ENCODE results near the gene ANO3.

The ANO3 gene

GRCh38 chr11:26507229-26507628, 175.3 kb downstream of the ANO3 start:
- Histone ChIP-seq H3K4me3 (ENCODE audit: low read length, poor library complexity, severe bottlenecking) (no peak overlapping the region), H3K79me2 (ENCODE audit: insufficient read depth, low read length) (no peaks in the 10 kb centered on the region), H3K4me1 (ENCODE audit: insufficient read depth, low read length, poor library complexity, severe bottlenecking) (no peaks in the 10 kb centered on the region), H3K27me3 (ENCODE audit: insufficient read depth, low read length, poor library complexity, severe bottlenecking) (no peaks in the 10 kb centered on the region), H3K9me2 (replicated peaks; ENCODE audit: low read depth, low read length) (no peaks in the 10 kb centered on the region), H4K20me1 (ENCODE audit: insufficient read depth, low read length, poor library complexity, severe bottlenecking) (no peaks in the 10 kb centered on the region), H2AFZ (ENCODE audit: low read length) (no peak overlapping the region), H3K4me2 (ENCODE audit: low read depth, low read length, poor library complexity, severe bottlenecking) (no peak overlapping the region), H3K9me3 (ENCODE audit: insufficient read depth, low read depth, low read length) (no peaks in the 10 kb centered on the region), H3K36me3 (ENCODE audit: insufficient read depth, low read length) (no peaks in the 10 kb centered on the region), H3F3A (ENCODE audit: low read depth) (no peaks in the 10 kb centered on the region), H3K9ac (ENCODE audit: low read depth, low read length, poor library complexity, severe bottlenecking) (no peak overlapping the region)
- no peak for TF ChIP-seq EZH2phosphoT487 (IDR thresholded peaks at IDR 0.05; ENCODE audit: borderline replicate concordance)

GRCh38 chr11:26510164-26510563, 178.2 kb downstream of the ANO3 start:
- no peaks in the 10 kb centered on the region for H4K20me1 ChIP-seq (ENCODE audit: insufficient read depth, low read length, poor library complexity, severe bottlenecking)
- TF ChIP-seq CTCF (conservative IDR thresholded peaks at IDR 0.05; ENCODE audit: low read length) (no peak), EZH2phosphoT487 (IDR thresholded peaks at IDR 0.05; ENCODE audit: borderline replicate concordance) (no peak)
- H3K4me3 ChIP-seq (ENCODE audit: low read length, poor library complexity, severe bottlenecking) = no peak overlapping the region
- no peak overlapping the region for H2AFZ ChIP-seq (ENCODE audit: low read length)
- H3K79me2 ChIP-seq (ENCODE audit: insufficient read depth, low read length) = no peaks in the 10 kb centered on the region
- no peaks in the 10 kb centered on the region for H3K9me2 ChIP-seq (replicated peaks; ENCODE audit: low read depth, low read length)
- no peaks in the 10 kb centered on the region for H3K36me3 ChIP-seq (ENCODE audit: insufficient read depth, low read length)
- no peaks in the 10 kb centered on the region for H3K4me1 ChIP-seq (ENCODE audit: insufficient read depth, low read length, poor library complexity, severe bottlenecking)
- H3K4me2 ChIP-seq (ENCODE audit: low read depth, low read length, poor library complexity, severe bottlenecking) = no peak overlapping the region
- no peaks in the 10 kb centered on the region for H3K27me3 ChIP-seq (ENCODE audit: insufficient read depth, low read length, poor library complexity, severe bottlenecking)
- no peaks in the 10 kb centered on the region for H3K9me3 ChIP-seq (ENCODE audit: insufficient read depth, low read depth, low read length)
- no peaks in the 10 kb centered on the region for H3F3A ChIP-seq (ENCODE audit: low read depth)
- no peak overlapping the region for H3K9ac ChIP-seq (ENCODE audit: low read depth, low read length, poor library complexity, severe bottlenecking)

- no peak overlapping the region for H3K4me2 ChIP-seq (ENCODE audit: low read depth, low read length, poor library complexity, severe bottlenecking)
- no peaks in the 10 kb centered on the region for H3K9me2 ChIP-seq (replicated peaks; ENCODE audit: low read depth, low read length)
- no peak overlapping the region for H2AFZ ChIP-seq (ENCODE audit: low read length)
- H3K4me3 ChIP-seq (ENCODE audit: low read length, poor library complexity, severe bottlenecking) = no peak overlapping the region
- TF ChIP-seq EZH2phosphoT487 (IDR thresholded peaks at IDR 0.05; ENCODE audit: borderline replicate concordance) (no peak), CTCF (conservative IDR thresholded peaks at IDR 0.05; ENCODE audit: low read length) (no peak)
- H3K27me3 ChIP-seq (ENCODE audit: insufficient read depth, low read length, poor library complexity, severe bottlenecking) = no peaks in the 10 kb centered on the region
- H3K9ac ChIP-seq (ENCODE audit: low read depth, low read length, poor library complexity, severe bottlenecking) = no peak overlapping the region
- H3F3A ChIP-seq (ENCODE audit: low read depth) = no peaks in the 10 kb centered on the region
- H3K36me3 ChIP-seq (ENCODE audit: insufficient read depth, low read length) = no peaks in the 10 kb centered on the region
- H3K4me1 ChIP-seq (ENCODE audit: insufficient read depth, low read length, poor library complexity, severe bottlenecking) = no peaks in the 10 kb centered on the region
- no peaks in the 10 kb centered on the region for H4K20me1 ChIP-seq (ENCODE audit: insufficient read depth, low read length, poor library complexity, severe bottlenecking)
- H3K9me3 ChIP-seq (ENCODE audit: insufficient read depth, low read depth, low read length) = no peaks in the 10 kb centered on the region
- no peaks in the 10 kb centered on the region for H3K79me2 ChIP-seq (ENCODE audit: insufficient read depth, low read length)
Observed at GRCh38 chr11:26510756-26511155, 178.8 kb downstream of the ANO3 start.

- no peak for TF ChIP-seq CTCF (conservative IDR thresholded peaks at IDR 0.05; ENCODE audit: low read length)
- TF ChIP-seq EZH2phosphoT487 (IDR thresholded peaks at IDR 0.05; ENCODE audit: borderline replicate concordance) = no peak
Observed at GRCh38 chr11:26512196-26512595, 180.3 kb downstream of the ANO3 start.

More at GRCh38 chr11:26512196-26512595, 180.3 kb downstream of the ANO3 start:
- Histone ChIP-seq H3K9ac (ENCODE audit: low read depth, low read length, poor library complexity, severe bottlenecking) (no peak overlapping the region), H3K9me2 (replicated peaks; ENCODE audit: low read depth, low read length) (no peaks in the 10 kb centered on the region), H3K4me3 (ENCODE audit: low read length, poor library complexity, severe bottlenecking) (no peak overlapping the region), H3K4me1 (ENCODE audit: insufficient read depth, low read length, poor library complexity, severe bottlenecking) (no peaks in the 10 kb centered on the region), H3K79me2 (ENCODE audit: insufficient read depth, low read length) (no peaks in the 10 kb centered on the region), H4K20me1 (ENCODE audit: insufficient read depth, low read length, poor library complexity, severe bottlenecking) (no peaks in the 10 kb centered on the region), H3K36me3 (ENCODE audit: insufficient read depth, low read length) (no peaks in the 10 kb centered on the region), H3K9me3 (ENCODE audit: insufficient read depth, low read depth, low read length) (no peaks in the 10 kb centered on the region), H3K4me2 (ENCODE audit: low read depth, low read length, poor library complexity, severe bottlenecking) (no peak overlapping the region), H3K27me3 (ENCODE audit: insufficient read depth, low read length, poor library complexity, severe bottlenecking) (no peaks in the 10 kb centered on the region), H2AFZ (ENCODE audit: low read length) (no peak overlapping the region), H3F3A (ENCODE audit: low read depth) (no peaks in the 10 kb centered on the region)
